Naive thymus-derived CD4-positive, alpha-beta T cell (primary cell): ENCODE data around the gene KLHL30. TPM values are rescaled to one million over a fixed set of nuclear protein-coding genes. Genes with fewer than 3 reads are reported as not detected.

ENCODE experiments used
- ATAC-seq: fragments of 150-1000 bp; cut with Tn5 transposase; 2 replicates; pipeline ENCODE4 v1.10.0; 2021; ENCODE audit warnings: mild to moderate bottlenecking, moderate library complexity
- CTCF ChIA-PET: fragments of 350-600 bp; sonication (Branson Sonifier 250); formaldehyde crosslinking; loops from one replicate; lab custom pipeline; 2021; ENCODE audit warnings: antibody characterized with exemption; lab: Charles Lee
- POLR2A ChIA-PET: fragments of 350-600 bp; sonication (Branson Sonifier 250); formaldehyde crosslinking; loops from one replicate; lab custom pipeline; 2021; ENCODE audit warnings: antibody characterized with exemption, inconsistent platforms; lab: Charles Lee
- DNase-seq, 9 donors: peaks; one replicate each; pipeline versions ENCODE4 v3.0.0 to v3.0.0-alpha.2; 2020 to 2022; ENCODE audit warnings: mixed read lengths in 1 of 9
- H3K27ac ChIP-seq: one replicate; pipeline ENCODE4 v1.7.0; 2013; ENCODE audit warnings: mild to moderate bottlenecking, low read depth, low read length, moderate library complexity
- H3K27me3 ChIP-seq, 2 donors: one replicate each; pipeline ENCODE4 v1.7.0; 2013; ENCODE audit warnings: low read length in 2 of 2, mild to moderate bottlenecking in 2 of 2, moderate library complexity in 2 of 2; ENCODE audit not compliant: control insufficient read depth in 2 of 2, insufficient read depth in 2 of 2
- H3K36me3 ChIP-seq, 3 experiments: 1 replicate in 2 of 3; 2 replicates in 1 of 3; pipeline ENCODE4 v1.7.0; 2013; ENCODE audit warnings: low read length in 3 of 3, mild to moderate bottlenecking in 3 of 3, moderate library complexity in 1 of 3; ENCODE audit not compliant: insufficient read depth in 3 of 3, control insufficient read depth in 2 of 3
- H3K4me1 ChIP-seq, 2 donors: one replicate each; pipeline ENCODE4 v1.7.0; 2013; ENCODE audit warnings: low read length in 2 of 2, mild to moderate bottlenecking in 2 of 2, moderate library complexity in 1 of 2; ENCODE audit not compliant: control insufficient read depth in 2 of 2, insufficient read depth in 2 of 2
- H3K4me3 ChIP-seq: 2 replicates; pipeline ENCODE4 v1.7.0; 2013; ENCODE audit warnings: mild to moderate bottlenecking, low read length
- H3K9me3 ChIP-seq, 3 experiments: 1 replicate in 2 of 3; 2 replicates in 1 of 3; pipeline ENCODE4 v1.7.0; 2013; ENCODE audit warnings: low read length in 3 of 3; ENCODE audit not compliant: control insufficient read depth in 2 of 3
- H3K27ac Mint-ChIP-seq, 9 donors: one replicate each; pipeline ENCODE4 v1.8.0; 2020 to 2022; ENCODE audit warnings: mixed read lengths in 9 of 9, mild to moderate bottlenecking in 8 of 9, moderate library complexity in 5 of 9, inconsistent platforms in 2 of 9
- H3K27me3 Mint-ChIP-seq, 5 donors: one replicate each; pipeline ENCODE4 v1.8.0; 2021 to 2022; ENCODE audit warnings: mixed read lengths in 5 of 5, mild to moderate bottlenecking in 1 of 5
- H3K36me3 Mint-ChIP-seq, 5 donors: one replicate each; pipeline ENCODE4 v1.8.0; 2020 to 2022; ENCODE audit warnings: mixed read lengths in 5 of 5, mild to moderate bottlenecking in 3 of 5, inconsistent platforms in 1 of 5
- H3K4me1 Mint-ChIP-seq, 7 donors: one replicate each; pipeline ENCODE4 v1.8.0; 2020 to 2022; ENCODE audit warnings: mixed read lengths in 7 of 7, mild to moderate bottlenecking in 3 of 7, inconsistent platforms in 1 of 7
- H3K4me3 Mint-ChIP-seq, 10 donors: one replicate each; pipeline ENCODE4 v1.8.0; 2020 to 2022; ENCODE audit warnings: mild to moderate bottlenecking in 10 of 10, mixed read lengths in 10 of 10, moderate library complexity in 6 of 10, inconsistent platforms in 2 of 10
- H3K9me3 Mint-ChIP-seq, 11 donors: one replicate each; pipeline ENCODE4 v1.8.0; 2020 to 2022; ENCODE audit warnings: mixed read lengths in 11 of 11, mild to moderate bottlenecking in 4 of 11, inconsistent platforms in 1 of 11, moderate library complexity in 1 of 11
- intact Hi-C, 2 donors: fragments of 100-400 bp; cut with micrococcal nuclease; formaldehyde crosslinking; loops; one replicate each; pipeline ENCODE4 v1.15.1; 2023
- polyA plus RNA-seq, 2 donors: library from polyadenylated mRNA; unstranded; fragments of 300-500 nt; fragmentation: Illumina TruSeq; gene quantifications; one replicate each; pipeline ENCODE4 v1.2.3, GENCODE V29; 2021
- total RNA-seq, 6 experiments: library from RNA in 5 of 6; stranded (reverse) in 5 of 6; gene quantifications; 1 replicate in 5 of 6; 2 replicates in 1 of 6; pipeline ENCODE4 v1.2.3 and lab custom pipeline; 2021 to 2026

KLHL30 gene
- total and polyA plus RNA-seq, 7 experiments from 2014 or later: not detected

GRCh38 chr2:238125127-238125885 lies 13.2 kb upstream of the KLHL30 start:
- CTCF ChIA-PET: no interaction called here
- no peak overlapping the region for H3K27ac Mint-ChIP-seq
- intact Hi-C loops: no loop called here
- no peaks in the 10 kb centered on the region for H3K27me3 ChIP-seq
- H3K9me3 Mint-ChIP-seq: no peaks in the 10 kb centered on the region
- POLR2A ChIA-PET: no interaction called here
- H3K4me3 Mint-ChIP-seq: no peak overlapping the region
- H3K4me3 ChIP-seq: no peak overlapping the region
- H3K27ac ChIP-seq: no peak overlapping the region
- DNase-seq: no peak
- H3K36me3 ChIP-seq: no peaks in the 10 kb centered on the region
- no peak for ATAC-seq
- H3K9me3 ChIP-seq: no peaks in the 10 kb centered on the region
- no peaks in the 10 kb centered on the region for H3K4me1 ChIP-seq
- no peaks in the 10 kb centered on the region for H3K27me3 Mint-ChIP-seq
- no peaks in the 10 kb centered on the region for H3K4me1 Mint-ChIP-seq
- H3K36me3 Mint-ChIP-seq: no peaks in the 10 kb centered on the region

DNA sequence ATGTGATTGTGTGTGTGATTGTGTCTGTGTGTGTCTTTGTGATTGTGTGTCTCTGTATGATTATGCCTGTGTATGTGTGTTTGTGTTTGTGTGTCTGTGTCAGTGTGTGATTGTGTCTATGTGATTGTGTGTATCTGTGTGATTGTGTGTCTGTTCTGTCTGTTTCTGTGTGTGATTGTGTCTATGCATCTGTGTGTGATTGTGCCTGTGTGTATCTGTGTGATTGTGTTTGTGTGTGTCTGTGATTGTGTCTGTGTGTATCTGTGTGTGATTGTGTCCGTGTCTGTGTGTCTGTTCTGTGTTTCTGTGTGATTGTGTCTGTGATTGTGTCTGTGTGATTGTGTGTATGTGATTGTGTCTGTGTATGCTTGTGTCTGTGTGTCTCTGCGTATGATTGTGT lies 12.1 kb upstream of the KLHL30 start:
- Mint-ChIP-seq H3K36me3 (no peaks in the 10 kb centered on the region), H3K27ac (no peak overlapping the region), H3K27me3 (no peaks in the 10 kb centered on the region), H3K4me3 (no peak overlapping the region), H3K9me3 (no peaks in the 10 kb centered on the region), H3K4me1 (no peaks in the 10 kb centered on the region)
- ATAC-seq (no peak), DNase-seq (no peak)
- CTCF ChIA-PET: no interaction called here
- H3K4me1 ChIP-seq: no peaks in the 10 kb centered on the region
- intact Hi-C loops: no loop called here
- H3K9me3 ChIP-seq: no peaks in the 10 kb centered on the region
- POLR2A ChIA-PET: no interaction called here
- H3K27ac ChIP-seq: no peak overlapping the region
- H3K36me3 ChIP-seq: no peaks in the 10 kb centered on the region
- H3K27me3 ChIP-seq: no peaks in the 10 kb centered on the region
- H3K4me3 ChIP-seq: no peak overlapping the region

- intact Hi-C loops: no loop called here
- Mint-ChIP-seq H3K9me3 (no peaks in the 10 kb centered on the region), H3K4me3 (no peak overlapping the region), H3K27me3 (no peaks in the 10 kb centered on the region), H3K27ac (no peak overlapping the region), H3K36me3 (no peaks in the 10 kb centered on the region), H3K4me1 (no peaks in the 10 kb centered on the region)
- POLR2A ChIA-PET: no interaction called here
- Histone ChIP-seq H3K4me3 (no peak overlapping the region), H3K36me3 (no peaks in the 10 kb centered on the region), H3K27me3 (no peaks in the 10 kb centered on the region), H3K4me1 (no peaks in the 10 kb centered on the region), H3K27ac (no peak overlapping the region), H3K9me3 (no peaks in the 10 kb centered on the region)
- DNase-seq: no peak
- CTCF ChIA-PET: no interaction called here
- ATAC-seq: no peak
These were observed 11.7 kb upstream of the KLHL30 start for GRCh38 chr2:238126775-238127164.

GRCh38 chr2:238127165-238128060 lies 11.1 kb upstream of the KLHL30 start:
- H3K27ac Mint-ChIP-seq: no peak overlapping the region
- H3K36me3 Mint-ChIP-seq: no peaks in the 10 kb centered on the region
- H3K4me3 ChIP-seq: no peak overlapping the region
- POLR2A ChIA-PET: no interaction called here
- H3K9me3 Mint-ChIP-seq: no peaks in the 10 kb centered on the region
- no peaks in the 10 kb centered on the region for H3K27me3 Mint-ChIP-seq
- ATAC-seq: no peak
- DNase-seq: no peak
- CTCF ChIA-PET: no interaction called here
- H3K27ac ChIP-seq: no peak overlapping the region
- no peak overlapping the region for H3K4me3 Mint-ChIP-seq
- intact Hi-C loops: no loop called here
- H3K36me3 ChIP-seq: no peaks in the 10 kb centered on the region
- no peaks in the 10 kb centered on the region for H3K4me1 ChIP-seq
- H3K4me1 Mint-ChIP-seq: no peaks in the 10 kb centered on the region
- no peaks in the 10 kb centered on the region for H3K27me3 ChIP-seq
- no peaks in the 10 kb centered on the region for H3K9me3 ChIP-seq

DNA sequence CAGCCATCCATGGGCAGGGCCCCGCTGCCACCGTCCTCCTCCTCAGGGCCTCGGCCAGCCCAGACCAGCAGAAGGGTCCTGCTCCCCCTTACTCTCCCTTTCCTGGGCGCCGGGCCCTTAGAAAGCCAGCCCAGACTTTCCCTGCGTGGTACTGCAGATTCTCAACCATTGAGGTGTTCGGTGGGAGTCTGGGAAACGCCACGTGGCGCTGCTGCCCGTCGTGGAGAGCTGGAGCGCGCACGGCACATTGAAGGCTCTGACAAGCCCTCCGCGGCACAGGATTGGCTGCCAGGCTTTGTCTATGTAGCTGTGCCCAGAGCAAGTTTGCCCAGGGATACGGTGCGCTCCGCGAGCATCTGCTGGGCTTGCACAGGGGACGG lies 10.4 kb upstream of the KLHL30 start:
- DNase-seq: no peak
- ATAC-seq: no peak
- Histone ChIP-seq H3K36me3 (no peaks in the 10 kb centered on the region), H3K4me1 (no peaks in the 10 kb centered on the region), H3K9me3 (no peaks in the 10 kb centered on the region), H3K27me3 (no peaks in the 10 kb centered on the region), H3K27ac (no peak overlapping the region), H3K4me3 (no peak overlapping the region)
- Mint-ChIP-seq H3K9me3 (no peaks in the 10 kb centered on the region), H3K4me1 (no peaks in the 10 kb centered on the region), H3K27ac (no peak overlapping the region), H3K27me3 (no peaks in the 10 kb centered on the region), H3K36me3 (no peaks in the 10 kb centered on the region), H3K4me3 (no peak overlapping the region)
- intact Hi-C loops: no loop called here
- ChIA-PET POLR2A (no interaction called here), CTCF (no interaction called here)

- Histone ChIP-seq H3K4me3 (no peak overlapping the region), H3K27me3 (no peaks in the 10 kb centered on the region), H3K4me1 (no peaks in the 10 kb centered on the region), H3K36me3 (no peaks in the 10 kb centered on the region), H3K9me3 (no peaks in the 10 kb centered on the region), H3K27ac (no peak overlapping the region)
- H3K27ac Mint-ChIP-seq: no peak overlapping the region
- H3K4me3 Mint-ChIP-seq: no peak overlapping the region
- H3K9me3 Mint-ChIP-seq: no peaks in the 10 kb centered on the region
- POLR2A ChIA-PET: no interaction called here
- intact Hi-C loops: no loop called here
- no peaks in the 10 kb centered on the region for H3K27me3 Mint-ChIP-seq
- CTCF ChIA-PET: no interaction called here
- ATAC-seq (no peak), DNase-seq (no peak)
- no peaks in the 10 kb centered on the region for H3K36me3 Mint-ChIP-seq
- H3K4me1 Mint-ChIP-seq: no peaks in the 10 kb centered on the region
These were observed 9.9 kb upstream of the KLHL30 start for GRCh38 chr2:238128534-238129001.
